ENCODE measurements around the gene ATP6V0B.

DNA sequence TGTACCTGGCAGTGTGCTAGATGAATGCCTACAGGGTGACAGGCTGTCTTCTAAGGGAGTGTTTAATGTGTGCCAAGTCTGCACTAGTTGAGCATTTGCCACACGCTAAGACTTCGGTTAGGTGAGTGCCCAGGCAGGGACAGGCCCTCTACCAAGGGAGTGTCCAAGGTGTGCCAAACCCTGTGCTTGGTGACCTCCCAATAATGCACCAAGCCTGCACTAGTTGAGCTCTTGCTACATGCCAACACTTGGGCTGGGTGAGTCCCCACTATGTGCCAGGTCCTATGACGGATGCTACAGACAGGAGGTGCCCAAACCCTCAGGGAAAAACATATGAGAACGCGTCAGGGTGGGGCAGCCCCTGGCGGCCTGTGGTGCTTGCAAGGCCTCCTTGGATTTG, 45.7 kb downstream of the ATP6V0B start:
- TF ChIP-seq, protein P1, sequence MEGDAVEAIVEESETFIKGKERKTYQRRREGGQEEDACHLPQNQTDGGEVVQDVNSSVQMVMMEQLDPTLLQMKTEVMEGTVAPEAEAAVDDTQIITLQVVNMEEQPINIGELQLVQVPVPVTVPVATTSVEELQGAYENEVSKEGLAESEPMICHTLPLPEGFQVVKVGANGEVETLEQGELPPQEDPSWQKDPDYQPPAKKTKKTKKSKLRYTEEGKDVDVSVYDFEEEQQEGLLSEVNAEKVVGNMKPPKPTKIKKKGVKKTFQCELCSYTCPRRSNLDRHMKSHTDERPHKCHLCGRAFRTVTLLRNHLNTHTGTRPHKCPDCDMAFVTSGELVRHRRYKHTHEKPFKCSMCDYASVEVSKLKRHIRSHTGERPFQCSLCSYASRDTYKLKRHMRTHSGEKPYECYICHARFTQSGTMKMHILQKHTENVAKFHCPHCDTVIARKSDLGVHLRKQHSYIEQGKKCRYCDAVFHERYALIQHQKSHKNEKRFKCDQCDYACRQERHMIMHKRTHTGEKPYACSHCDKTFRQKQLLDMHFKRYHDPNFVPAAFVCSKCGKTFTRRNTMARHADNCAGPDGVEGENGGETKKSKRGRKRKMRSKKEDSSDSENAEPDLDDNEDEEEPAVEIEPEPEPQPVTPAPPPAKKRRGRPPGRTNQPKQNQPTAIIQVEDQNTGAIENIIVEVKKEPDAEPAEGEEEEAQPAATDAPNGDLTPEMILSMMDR (IDR thresholded peaks at IDR 0.05; ENCODE audit: insufficient read depth, low read length): no peak
- TF ChIP-seq, protein P2, sequence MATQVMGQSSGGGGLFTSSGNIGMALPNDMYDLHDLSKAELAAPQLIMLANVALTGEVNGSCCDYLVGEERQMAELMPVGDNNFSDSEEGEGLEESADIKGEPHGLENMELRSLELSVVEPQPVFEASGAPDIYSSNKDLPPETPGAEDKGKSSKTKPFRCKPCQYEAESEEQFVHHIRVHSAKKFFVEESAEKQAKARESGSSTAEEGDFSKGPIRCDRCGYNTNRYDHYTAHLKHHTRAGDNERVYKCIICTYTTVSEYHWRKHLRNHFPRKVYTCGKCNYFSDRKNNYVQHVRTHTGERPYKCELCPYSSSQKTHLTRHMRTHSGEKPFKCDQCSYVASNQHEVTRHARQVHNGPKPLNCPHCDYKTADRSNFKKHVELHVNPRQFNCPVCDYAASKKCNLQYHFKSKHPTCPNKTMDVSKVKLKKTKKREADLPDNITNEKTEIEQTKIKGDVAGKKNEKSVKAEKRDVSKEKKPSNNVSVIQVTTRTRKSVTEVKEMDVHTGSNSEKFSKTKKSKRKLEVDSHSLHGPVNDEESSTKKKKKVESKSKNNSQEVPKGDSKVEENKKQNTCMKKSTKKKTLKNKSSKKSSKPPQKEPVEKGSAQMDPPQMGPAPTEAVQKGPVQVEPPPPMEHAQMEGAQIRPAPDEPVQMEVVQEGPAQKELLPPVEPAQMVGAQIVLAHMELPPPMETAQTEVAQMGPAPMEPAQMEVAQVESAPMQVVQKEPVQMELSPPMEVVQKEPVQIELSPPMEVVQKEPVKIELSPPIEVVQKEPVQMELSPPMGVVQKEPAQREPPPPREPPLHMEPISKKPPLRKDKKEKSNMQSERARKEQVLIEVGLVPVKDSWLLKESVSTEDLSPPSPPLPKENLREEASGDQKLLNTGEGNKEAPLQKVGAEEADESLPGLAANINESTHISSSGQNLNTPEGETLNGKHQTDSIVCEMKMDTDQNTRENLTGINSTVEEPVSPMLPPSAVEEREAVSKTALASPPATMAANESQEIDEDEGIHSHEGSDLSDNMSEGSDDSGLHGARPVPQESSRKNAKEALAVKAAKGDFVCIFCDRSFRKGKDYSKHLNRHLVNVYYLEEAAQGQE (IDR thresholded peaks at IDR 0.05; ENCODE audit: insufficient replicate concordance, low read depth): no peak
